ENCODE data around the gene SEC31B. TPM values are rescaled to one million over a fixed set of nuclear protein-coding genes. Genes with fewer than 3 reads are reported as not detected.

SEC31B gene
- total RNA-seq, 1 donor from 2014 or later: 13.2 TPM

GRCh38 chr10:100477970-100478369, 41.7 kb downstream of the SEC31B start:
- Mint-ChIP-seq H3K9me3 (ENCODE audit: unreplicated experiment) (no peaks in the 10 kb centered on the region), H3K36me3 (ENCODE audit: low read depth, unreplicated experiment) (no peaks in the 10 kb centered on the region), H3K4me1 (ENCODE audit: unreplicated experiment) (peaks cover 4% of the 10 kb centered on the region), H3K4me3 (ENCODE audit: unreplicated experiment) (no peak overlapping the region), H3K27ac (ENCODE audit: unreplicated experiment) (no peak overlapping the region), H3K27me3 (ENCODE audit: unreplicated experiment) (peaks cover 5% of the 10 kb centered on the region)
- DNase-seq (ENCODE audit: low spot score): no peak
- no peak for TF ChIP-seq CTCF (IDR thresholded peaks at IDR 0.05; ENCODE audit: unreplicated experiment)

- H3K27ac Mint-ChIP-seq (ENCODE audit: unreplicated experiment): no peak overlapping the region
- no peaks in the 10 kb centered on the region for H3K4me1 Mint-ChIP-seq (ENCODE audit: unreplicated experiment)
- no peaks in the 10 kb centered on the region for H3K9me3 Mint-ChIP-seq (ENCODE audit: unreplicated experiment)
- no peak for TF ChIP-seq CTCF (IDR thresholded peaks at IDR 0.05; ENCODE audit: unreplicated experiment)
- no peaks in the 10 kb centered on the region for H3K36me3 Mint-ChIP-seq (ENCODE audit: low read depth, unreplicated experiment)
- no peaks in the 10 kb centered on the region for H3K27me3 Mint-ChIP-seq (ENCODE audit: unreplicated experiment)
- DNase-seq (ENCODE audit: low spot score): no peak
- no peak overlapping the region for H3K4me3 Mint-ChIP-seq (ENCODE audit: unreplicated experiment)
These were observed 49.3 kb downstream of the SEC31B start for GRCh38 chr10:100470367-100470766.

- no peak for TF ChIP-seq CTCF (IDR thresholded peaks at IDR 0.05; ENCODE audit: unreplicated experiment)
- Mint-ChIP-seq H3K27ac (ENCODE audit: unreplicated experiment) (no peak overlapping the region), H3K27me3 (ENCODE audit: unreplicated experiment) (no peaks in the 10 kb centered on the region), H3K4me1 (ENCODE audit: unreplicated experiment) (no peaks in the 10 kb centered on the region), H3K9me3 (ENCODE audit: unreplicated experiment) (no peaks in the 10 kb centered on the region), H3K4me3 (ENCODE audit: unreplicated experiment) (no peak overlapping the region), H3K36me3 (ENCODE audit: low read depth, unreplicated experiment) (no peaks in the 10 kb centered on the region)
- no peak for DNase-seq (ENCODE audit: low spot score)
These were observed 49.9 kb downstream of the SEC31B start for GRCh38 chr10:100469756-100470155.

GRCh38 chr10:100468978-100469377, 50.7 kb downstream of the SEC31B start:
- no peaks in the 10 kb centered on the region for H3K27me3 Mint-ChIP-seq (ENCODE audit: unreplicated experiment)
- no peaks in the 10 kb centered on the region for H3K9me3 Mint-ChIP-seq (ENCODE audit: unreplicated experiment)
- no peaks in the 10 kb centered on the region for H3K4me1 Mint-ChIP-seq (ENCODE audit: unreplicated experiment)
- H3K4me3 Mint-ChIP-seq (ENCODE audit: unreplicated experiment): no peak overlapping the region
- H3K27ac Mint-ChIP-seq (ENCODE audit: unreplicated experiment): no peak overlapping the region
- no peaks in the 10 kb centered on the region for H3K36me3 Mint-ChIP-seq (ENCODE audit: low read depth, unreplicated experiment)
- DNase-seq (ENCODE audit: low spot score): no peak
- no peak for TF ChIP-seq CTCF (IDR thresholded peaks at IDR 0.05; ENCODE audit: unreplicated experiment)

GRCh38 chr10:100468322-100468721, 51.3 kb downstream of the SEC31B start:
- Mint-ChIP-seq H3K27ac (ENCODE audit: unreplicated experiment) (no peak overlapping the region), H3K27me3 (ENCODE audit: unreplicated experiment) (no peaks in the 10 kb centered on the region), H3K36me3 (ENCODE audit: low read depth, unreplicated experiment) (no peaks in the 10 kb centered on the region), H3K4me1 (ENCODE audit: unreplicated experiment) (no peaks in the 10 kb centered on the region), H3K9me3 (ENCODE audit: unreplicated experiment) (no peaks in the 10 kb centered on the region), H3K4me3 (ENCODE audit: unreplicated experiment) (no peak overlapping the region)
- no peak for TF ChIP-seq CTCF (IDR thresholded peaks at IDR 0.05; ENCODE audit: unreplicated experiment)
- DNase-seq (ENCODE audit: low spot score): no peak
